GM23338 (cell line): ENCODE measurements around the gene ACOXL. TPM values are rescaled to one million over a fixed set of nuclear protein-coding genes. Genes with fewer than 3 reads are reported as not detected.

Source experiments
- ATAC-seq: fragments of 200-7000 bp; cut with Tn5 transposase; 3 replicates; pipeline ENCODE4 v1.9.1; 2020
- DNase-seq: peaks from one replicate; pipeline ENCODE4 v3.0.0-alpha.2; 2015; ENCODE audit warnings: low spot score
- H2AFZ ChIP-seq: fragments of 200-600 bp; sonication (generic); 2 replicates; pipeline ENCODE4 v1.8.0; 2016; ENCODE audit warnings: antibody characterized with exemption, mild to moderate bottlenecking, moderate library complexity
- H3F3A ChIP-seq: fragments of 200-600 bp; sonication (generic); replicated peaks from 2 replicates; pipeline ENCODE4 v1.8.0; 2017; ENCODE audit warnings: antibody characterized with exemption, mixed run types, low read depth
- H3K27ac ChIP-seq: fragments of 200-600 bp; sonication (generic); 2 replicates; pipeline ENCODE4 v1.6.1; 2016; ENCODE audit warnings: low read depth
- H3K27me3 ChIP-seq: fragments of 200-600 bp; sonication (generic); 2 replicates; pipeline ENCODE4 v1.8.0; 2016; ENCODE audit warnings: mild to moderate bottlenecking, mixed run types, moderate library complexity; ENCODE audit not compliant: insufficient read depth
- H3K36me3 ChIP-seq: fragments of 200-600 bp; sonication (generic); 2 replicates; pipeline ENCODE4 v1.8.0; 2016; ENCODE audit warnings: mild to moderate bottlenecking; ENCODE audit not compliant: insufficient read depth
- H3K4me1 ChIP-seq: fragments of 200-600 bp; sonication (generic); 2 replicates; pipeline ENCODE4 v1.8.0; 2016; ENCODE audit warnings: mild to moderate bottlenecking, moderate library complexity; ENCODE audit not compliant: insufficient read depth
- H3K4me2 ChIP-seq: fragments of 200-600 bp; sonication (generic); 2 replicates; pipeline ENCODE4 v1.7.1; 2017; ENCODE audit warnings: mixed run types
- H3K4me3 ChIP-seq: fragments of 200-600 bp; sonication (generic); 2 replicates; pipeline ENCODE4 v1.6.1; 2016; ENCODE audit warnings: mixed run types
- H3K79me2 ChIP-seq: fragments of 200-600 bp; sonication (generic); replicated peaks from 2 replicates; pipeline ENCODE4 v1.8.0; 2017; ENCODE audit warnings: mild to moderate bottlenecking; ENCODE audit not compliant: insufficient read depth
- H3K9me2 ChIP-seq: fragments of 200-600 bp; sonication (generic); 2 replicates; pipeline ENCODE4 v1.8.0; 2017; ENCODE audit not compliant: insufficient read depth
- H4K20me1 ChIP-seq: fragments of 200-600 bp; sonication (generic); replicated peaks from 2 replicates; pipeline ENCODE4 v1.8.0; 2017; ENCODE audit warnings: mild to moderate bottlenecking; ENCODE audit not compliant: insufficient read depth
- H3K27ac Mint-ChIP-seq: 2 replicates; pipeline ENCODE4 v1.8.0; 2020; ENCODE audit warnings: inconsistent platforms, mild to moderate bottlenecking, moderate library complexity, mixed read lengths
- H3K27me3 Mint-ChIP-seq: 3 replicates; pipeline ENCODE4 v1.8.0; 2022; ENCODE audit warnings: low read depth, mild to moderate bottlenecking, moderate library complexity, mixed read lengths, inconsistent platforms; ENCODE audit not compliant: insufficient read depth, poor library complexity
- H3K36me3 Mint-ChIP-seq: 3 replicates; pipeline ENCODE4 v1.8.0; 2021; ENCODE audit warnings: low read depth, mild to moderate bottlenecking, inconsistent platforms, moderate library complexity, mixed read lengths
- H3K4me1 Mint-ChIP-seq: 3 replicates; pipeline ENCODE4 v1.8.0; 2020; ENCODE audit warnings: mild to moderate bottlenecking, inconsistent platforms, mixed read lengths
- H3K4me3 Mint-ChIP-seq: 3 replicates; pipeline ENCODE4 v1.8.0; 2021; ENCODE audit warnings: moderate library complexity, mild to moderate bottlenecking, inconsistent platforms, mixed read lengths
- H3K9me3 Mint-ChIP-seq: 3 replicates; pipeline ENCODE4 v1.8.0; 2020; ENCODE audit warnings: moderate library complexity, mild to moderate bottlenecking, inconsistent platforms, mixed read lengths
- EZH2phosphoT487 ChIP-seq: fragments of 200-600 bp; sonication (generic); IDR thresholded peaks from one replicate; pipeline ENCODE4 v1.8.1; 2018; ENCODE audit warnings: antibody characterized with exemption; ENCODE audit not compliant: unreplicated experiment
- POLR2AphosphoS5 ChIP-seq: IDR thresholded peaks from 2 replicates; pipeline ENCODE4 v1.6.1; 2016; ENCODE audit warnings: antibody characterized with exemption, low read depth
- REST ChIP-seq: IDR thresholded peaks from one replicate; pipeline ENCODE4 v1.6.1; 2018; ENCODE audit warnings: antibody characterized with exemption; ENCODE audit not compliant: unreplicated experiment
- STAT1 ChIP-seq: IDR thresholded peaks from one replicate; pipeline ENCODE4 v1.6.1; 2016; ENCODE audit warnings: antibody characterized with exemption; ENCODE audit not compliant: unreplicated experiment
- ZNF114 ChIP-seq: fragments of 250-450 bp; sonication (Bioruptor Pico); IDR thresholded peaks from 2 replicates; pipeline ENCODE4 v1.5.0; 2020; ENCODE audit warnings: mild to moderate bottlenecking, moderate library complexity
- polyA plus RNA-seq: library from polyadenylated mRNA; unstranded; fragments of >200 nt; fragmentation: Nextera tagmentation; extraction: Ambion mirVana; gene quantifications from 2 replicates; pipeline ENCODE4 v1.2.1, GENCODE V29; 2016
- total RNA-seq: library from RNA; depleted of rRNA; stranded (reverse); fragments of >200 nt; shearing (Covaris generic); gene quantifications from 2 replicates; pipeline ENCODE4 v1.2.3, GENCODE V29; 2014
- TF ChIP-seq, protein P1 (sequence below): fragments of 250-450 bp; sonication (Bioruptor Pico); IDR thresholded peaks from 2 replicates; pipeline ENCODE4 v1.5.0; 2020; ENCODE audit warnings: mild to moderate bottlenecking, moderate library complexity

The ACOXL gene
- total and polyA plus RNA-seq, 2 experiments from 2014 or later = 9.0 to 14.7 TPM

- H3K27ac ChIP-seq = no peak overlapping the region
- no peaks in the 10 kb centered on the region for H3K4me1 ChIP-seq
- peaks cover 5% of the 10 kb centered on the region for H3K27me3 Mint-ChIP-seq
- no peak overlapping the region for H2AFZ ChIP-seq
- no peak overlapping the region for H3K4me2 ChIP-seq
- ATAC-seq = no peak
- no peaks in the 10 kb centered on the region for H3K4me1 Mint-ChIP-seq
- no peaks in the 10 kb centered on the region for H3K27me3 ChIP-seq
- no peaks in the 10 kb centered on the region for H3F3A ChIP-seq
- H3K9me3 Mint-ChIP-seq = peaks cover 12% of the 10 kb centered on the region; the same call in 2 of the 3 replicates
- H3K27ac Mint-ChIP-seq = no peak overlapping the region
- TF ChIP-seq POLR2AphosphoS5 (no peak), ZNF114 (no peak), REST (no peak)
- peaks cover 10% of the 10 kb centered on the region; the same call in 1 of the 2 replicates for H3K9me2 ChIP-seq
- no peak for DNase-seq
- 0 out of 2 replicates have a peak, but pooled peaks cover 10% of the 10 kb centered on the region for H3K36me3 ChIP-seq
- H3K79me2 ChIP-seq = no peaks in the 10 kb centered on the region
- no peaks in the 10 kb centered on the region for H4K20me1 ChIP-seq
- H3K4me3 ChIP-seq = no peak overlapping the region
- peaks cover 31% of the 10 kb centered on the region; the same call in 2 of the 3 replicates for H3K36me3 Mint-ChIP-seq
- H3K4me3 Mint-ChIP-seq = no peak overlapping the region
Observed at GRCh38 chr2:110823165-110823564, 90.8 kb downstream of the ACOXL start.

DNA sequence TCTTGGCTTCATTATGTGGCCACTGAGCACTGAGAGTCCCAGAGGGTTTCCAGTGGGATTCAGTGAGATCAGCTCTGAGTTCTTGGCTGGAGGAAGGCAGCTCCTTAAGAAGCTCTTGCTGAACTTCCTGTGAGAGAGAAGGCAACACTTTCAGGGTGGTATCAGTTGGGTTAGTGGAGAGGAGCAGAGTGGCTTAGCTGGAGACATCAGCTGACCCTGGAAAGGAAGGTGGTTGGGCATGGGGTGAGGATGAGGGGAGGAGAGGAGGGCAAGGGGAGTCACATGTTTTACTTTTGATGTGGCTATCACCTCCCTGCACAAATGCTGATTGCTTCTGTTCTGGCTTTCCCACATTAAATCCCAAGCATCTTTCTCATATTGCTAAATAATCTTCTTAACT lies 95.1 kb downstream of the ACOXL start:
- no peak overlapping the region for H3K4me3 Mint-ChIP-seq
- H3K36me3 Mint-ChIP-seq = peaks cover 24% of the 10 kb centered on the region
- peaks cover 7% of the 10 kb centered on the region; the same call in 1 of the 2 replicates for H3K9me2 ChIP-seq
- H3K4me1 Mint-ChIP-seq = no peaks in the 10 kb centered on the region
- no peak overlapping the region for H2AFZ ChIP-seq
- 0 out of 2 replicates have a peak, but pooled peaks cover 10% of the 10 kb centered on the region for H3K36me3 ChIP-seq
- TF ChIP-seq POLR2AphosphoS5 = no peak
- TF ChIP-seq, protein P1, sequence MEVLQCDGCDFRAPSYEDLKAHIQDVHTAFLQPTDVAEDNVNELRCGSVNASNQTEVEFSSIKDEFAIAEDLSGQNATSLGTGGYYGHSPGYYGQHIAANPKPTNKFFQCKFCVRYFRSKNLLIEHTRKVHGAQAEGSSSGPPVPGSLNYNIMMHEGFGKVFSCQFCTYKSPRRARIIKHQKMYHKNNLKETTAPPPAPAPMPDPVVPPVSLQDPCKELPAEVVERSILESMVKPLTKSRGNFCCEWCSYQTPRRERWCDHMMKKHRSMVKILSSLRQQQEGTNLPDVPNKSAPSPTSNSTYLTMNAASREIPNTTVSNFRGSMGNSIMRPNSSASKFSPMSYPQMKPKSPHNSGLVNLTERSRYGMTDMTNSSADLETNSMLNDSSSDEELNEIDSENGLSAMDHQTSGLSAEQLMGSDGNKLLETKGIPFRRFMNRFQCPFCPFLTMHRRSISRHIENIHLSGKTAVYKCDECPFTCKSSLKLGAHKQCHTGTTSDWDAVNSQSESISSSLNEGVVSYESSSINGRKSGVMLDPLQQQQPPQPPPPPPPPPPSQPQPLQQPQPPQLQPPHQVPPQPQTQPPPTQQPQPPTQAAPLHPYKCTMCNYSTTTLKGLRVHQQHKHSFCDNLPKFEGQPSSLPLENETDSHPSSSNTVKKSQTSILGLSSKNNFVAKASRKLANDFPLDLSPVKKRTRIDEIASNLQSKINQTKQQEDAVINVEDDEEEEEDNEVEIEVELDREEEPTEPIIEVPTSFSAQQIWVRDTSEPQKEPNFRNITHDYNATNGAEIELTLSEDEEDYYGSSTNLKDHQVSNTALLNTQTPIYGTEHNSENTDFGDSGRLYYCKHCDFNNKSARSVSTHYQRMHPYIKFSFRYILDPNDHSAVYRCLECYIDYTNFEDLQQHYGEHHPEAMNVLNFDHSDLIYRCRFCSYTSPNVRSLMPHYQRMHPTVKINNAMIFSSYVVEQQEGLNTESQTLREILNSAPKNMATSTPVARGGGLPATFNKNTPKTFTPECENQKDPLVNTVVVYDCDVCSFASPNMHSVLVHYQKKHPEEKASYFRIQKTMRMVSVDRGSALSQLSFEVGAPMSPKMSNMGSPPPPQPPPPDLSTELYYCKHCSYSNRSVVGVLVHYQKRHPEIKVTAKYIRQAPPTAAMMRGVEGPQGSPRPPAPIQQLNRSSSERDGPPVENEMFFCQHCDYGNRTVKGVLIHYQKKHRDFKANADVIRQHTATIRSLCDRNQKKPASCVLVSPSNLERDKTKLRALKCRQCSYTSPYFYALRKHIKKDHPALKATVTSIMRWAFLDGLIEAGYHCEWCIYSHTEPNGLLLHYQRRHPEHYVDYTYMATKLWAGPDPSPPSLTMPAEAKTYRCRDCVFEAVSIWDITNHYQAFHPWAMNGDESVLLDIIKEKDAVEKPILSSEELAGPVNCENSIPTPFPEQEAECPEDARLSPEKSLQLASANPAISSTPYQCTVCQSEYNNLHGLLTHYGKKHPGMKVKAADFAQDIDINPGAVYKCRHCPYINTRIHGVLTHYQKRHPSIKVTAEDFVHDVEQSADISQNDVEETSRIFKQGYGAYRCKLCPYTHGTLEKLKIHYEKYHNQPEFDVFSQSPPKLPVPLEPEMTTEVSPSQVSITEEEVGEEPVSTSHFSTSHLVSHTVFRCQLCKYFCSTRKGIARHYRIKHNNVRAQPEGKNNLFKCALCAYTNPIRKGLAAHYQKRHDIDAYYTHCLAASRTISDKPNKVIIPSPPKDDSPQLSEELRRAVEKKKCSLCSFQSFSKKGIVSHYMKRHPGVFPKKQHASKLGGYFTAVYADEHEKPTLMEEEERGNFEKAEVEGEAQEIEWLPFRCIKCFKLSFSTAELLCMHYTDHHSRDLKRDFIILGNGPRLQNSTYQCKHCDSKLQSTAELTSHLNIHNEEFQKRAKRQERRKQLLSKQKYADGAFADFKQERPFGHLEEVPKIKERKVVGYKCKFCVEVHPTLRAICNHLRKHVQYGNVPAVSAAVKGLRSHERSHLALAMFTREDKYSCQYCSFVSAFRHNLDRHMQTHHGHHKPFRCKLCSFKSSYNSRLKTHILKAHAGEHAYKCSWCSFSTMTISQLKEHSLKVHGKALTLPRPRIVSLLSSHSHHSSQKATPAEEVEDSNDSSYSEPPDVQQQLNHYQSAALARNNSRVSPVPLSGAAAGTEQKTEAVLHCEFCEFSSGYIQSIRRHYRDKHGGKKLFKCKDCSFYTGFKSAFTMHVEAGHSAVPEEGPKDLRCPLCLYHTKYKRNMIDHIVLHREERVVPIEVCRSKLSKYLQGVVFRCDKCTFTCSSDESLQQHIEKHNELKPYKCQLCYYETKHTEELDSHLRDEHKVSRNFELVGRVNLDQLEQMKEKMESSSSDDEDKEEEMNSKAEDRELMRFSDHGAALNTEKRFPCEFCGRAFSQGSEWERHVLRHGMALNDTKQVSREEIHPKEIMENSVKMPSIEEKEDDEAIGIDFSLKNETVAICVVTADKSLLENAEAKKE (CRISPR knock-in tag) = no peak
- TF ChIP-seq EZH2phosphoT487 = no peak
- TF ChIP-seq STAT1 = no peak
- DNase-seq = no peak
- no peaks in the 10 kb centered on the region for H4K20me1 ChIP-seq
- H3K27me3 ChIP-seq = no peaks in the 10 kb centered on the region
- H3K4me1 ChIP-seq = no peaks in the 10 kb centered on the region
- no peak overlapping the region for H3K4me3 ChIP-seq
- no peak overlapping the region for H3K4me2 ChIP-seq
- H3F3A ChIP-seq = no peaks in the 10 kb centered on the region
- H3K27ac ChIP-seq = no peak overlapping the region
- ATAC-seq = no peak
- no peaks in the 10 kb centered on the region for H3K79me2 ChIP-seq
- peaks cover 11% of the 10 kb centered on the region; the same call in 2 of the 3 replicates for H3K9me3 Mint-ChIP-seq
- H3K27ac Mint-ChIP-seq = no peak overlapping the region
- H3K27me3 Mint-ChIP-seq = peaks cover 2% of the 10 kb centered on the region
